Suprapubic skin (tissue), 3 donors: ENCODE results near the gene MTG1.

Source experiments
- POLR2AphosphoS5 ChIP-seq, 3 donors: sonication (generic); formaldehyde crosslinking; IDR thresholded peaks; one replicate each; pipeline ENCODE4 v1.6.1; 2017; ENCODE audit warnings: antibody characterized with exemption in 3 of 3
- TF ChIP-seq, protein P1 (sequence below), 2 donors: fragments of 200-600 bp in 1 of 2; fragments of 450-650 bp in 1 of 2; sonication (generic) in 1 of 2; IDR thresholded peaks; one replicate each; pipeline ENCODE4 v1.5.1; 2016 to 2019; ENCODE audit warnings: antibody characterized with exemption in 2 of 2, mild to moderate bottlenecking in 1 of 2, moderate library complexity in 1 of 2

DNA sequence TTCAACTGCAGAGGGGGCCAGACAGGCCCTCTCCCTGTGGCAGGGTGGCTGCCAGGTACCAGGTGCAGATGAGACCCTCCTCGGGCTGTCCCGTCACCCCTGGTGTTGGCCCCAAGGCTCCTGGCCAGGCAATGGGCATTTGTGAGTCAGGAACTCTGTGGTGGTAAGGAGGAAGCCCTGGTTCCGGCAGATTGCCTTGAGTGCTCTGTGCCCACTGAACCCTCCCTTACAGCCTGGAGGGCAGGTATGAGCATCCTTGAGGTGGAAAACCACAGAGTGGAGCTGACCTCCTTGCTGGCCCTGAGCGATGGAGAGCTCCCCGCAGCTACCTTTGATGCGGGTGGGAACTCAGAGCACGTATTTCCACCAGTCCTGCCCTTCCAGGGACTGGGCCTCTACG, 12.9 kb upstream of the MTG1 start:
- TF ChIP-seq, protein P1, sequence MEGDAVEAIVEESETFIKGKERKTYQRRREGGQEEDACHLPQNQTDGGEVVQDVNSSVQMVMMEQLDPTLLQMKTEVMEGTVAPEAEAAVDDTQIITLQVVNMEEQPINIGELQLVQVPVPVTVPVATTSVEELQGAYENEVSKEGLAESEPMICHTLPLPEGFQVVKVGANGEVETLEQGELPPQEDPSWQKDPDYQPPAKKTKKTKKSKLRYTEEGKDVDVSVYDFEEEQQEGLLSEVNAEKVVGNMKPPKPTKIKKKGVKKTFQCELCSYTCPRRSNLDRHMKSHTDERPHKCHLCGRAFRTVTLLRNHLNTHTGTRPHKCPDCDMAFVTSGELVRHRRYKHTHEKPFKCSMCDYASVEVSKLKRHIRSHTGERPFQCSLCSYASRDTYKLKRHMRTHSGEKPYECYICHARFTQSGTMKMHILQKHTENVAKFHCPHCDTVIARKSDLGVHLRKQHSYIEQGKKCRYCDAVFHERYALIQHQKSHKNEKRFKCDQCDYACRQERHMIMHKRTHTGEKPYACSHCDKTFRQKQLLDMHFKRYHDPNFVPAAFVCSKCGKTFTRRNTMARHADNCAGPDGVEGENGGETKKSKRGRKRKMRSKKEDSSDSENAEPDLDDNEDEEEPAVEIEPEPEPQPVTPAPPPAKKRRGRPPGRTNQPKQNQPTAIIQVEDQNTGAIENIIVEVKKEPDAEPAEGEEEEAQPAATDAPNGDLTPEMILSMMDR (IDR thresholded peaks at IDR 0.05) = no peak
- no peak for TF ChIP-seq POLR2AphosphoS5 (IDR thresholded peaks at IDR 0.05)
